GM12873 (cell line): ENCODE data around the gene CEMIP2.

Source experiments
- TF ChIP-seq, protein P1 (sequence below): IDR thresholded peaks from 2 replicates; pipeline ENCODE4 v1.5.1; 2012; ENCODE audit warnings: low read depth, mild to moderate bottlenecking, moderate library complexity, low read length, control low read depth; ENCODE audit not compliant: insufficient read depth; ENCODE audit errors: missing control alignments

Gene CEMIP2

GRCh38 chr9:71790296-71790695 is 22.0 kb upstream of the CEMIP2 start:
- TF ChIP-seq, protein P1, sequence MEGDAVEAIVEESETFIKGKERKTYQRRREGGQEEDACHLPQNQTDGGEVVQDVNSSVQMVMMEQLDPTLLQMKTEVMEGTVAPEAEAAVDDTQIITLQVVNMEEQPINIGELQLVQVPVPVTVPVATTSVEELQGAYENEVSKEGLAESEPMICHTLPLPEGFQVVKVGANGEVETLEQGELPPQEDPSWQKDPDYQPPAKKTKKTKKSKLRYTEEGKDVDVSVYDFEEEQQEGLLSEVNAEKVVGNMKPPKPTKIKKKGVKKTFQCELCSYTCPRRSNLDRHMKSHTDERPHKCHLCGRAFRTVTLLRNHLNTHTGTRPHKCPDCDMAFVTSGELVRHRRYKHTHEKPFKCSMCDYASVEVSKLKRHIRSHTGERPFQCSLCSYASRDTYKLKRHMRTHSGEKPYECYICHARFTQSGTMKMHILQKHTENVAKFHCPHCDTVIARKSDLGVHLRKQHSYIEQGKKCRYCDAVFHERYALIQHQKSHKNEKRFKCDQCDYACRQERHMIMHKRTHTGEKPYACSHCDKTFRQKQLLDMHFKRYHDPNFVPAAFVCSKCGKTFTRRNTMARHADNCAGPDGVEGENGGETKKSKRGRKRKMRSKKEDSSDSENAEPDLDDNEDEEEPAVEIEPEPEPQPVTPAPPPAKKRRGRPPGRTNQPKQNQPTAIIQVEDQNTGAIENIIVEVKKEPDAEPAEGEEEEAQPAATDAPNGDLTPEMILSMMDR, result no peak

GRCh38 chr9:71783120-71783523 is 14.8 kb upstream of the CEMIP2 start:
- TF ChIP-seq, protein P1, result no peak

GRCh38 chr9:71781391-71781790 is 13.1 kb upstream of the CEMIP2 start:
- TF ChIP-seq, protein P1, result no peak

DNA sequence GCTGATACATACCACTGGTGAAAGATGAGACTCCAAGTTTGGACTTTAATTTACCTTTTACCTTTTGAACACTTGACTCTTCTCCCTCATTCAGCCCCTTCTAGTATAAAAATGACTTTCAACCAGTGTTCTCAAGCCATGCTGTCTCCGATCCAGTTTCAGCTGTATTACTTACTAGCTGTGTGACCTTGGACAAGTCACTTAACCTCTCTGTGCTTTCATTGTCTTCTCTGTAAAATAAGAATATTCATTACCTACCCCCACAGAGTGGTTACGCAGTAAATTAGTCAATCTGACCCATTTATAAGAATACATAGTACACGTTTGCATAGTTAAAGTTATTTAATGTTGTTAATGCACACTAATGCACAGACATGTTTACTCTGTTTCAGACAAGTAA is 12.6 kb upstream of the CEMIP2 start:
- TF ChIP-seq, protein P1, result no peak

DNA sequence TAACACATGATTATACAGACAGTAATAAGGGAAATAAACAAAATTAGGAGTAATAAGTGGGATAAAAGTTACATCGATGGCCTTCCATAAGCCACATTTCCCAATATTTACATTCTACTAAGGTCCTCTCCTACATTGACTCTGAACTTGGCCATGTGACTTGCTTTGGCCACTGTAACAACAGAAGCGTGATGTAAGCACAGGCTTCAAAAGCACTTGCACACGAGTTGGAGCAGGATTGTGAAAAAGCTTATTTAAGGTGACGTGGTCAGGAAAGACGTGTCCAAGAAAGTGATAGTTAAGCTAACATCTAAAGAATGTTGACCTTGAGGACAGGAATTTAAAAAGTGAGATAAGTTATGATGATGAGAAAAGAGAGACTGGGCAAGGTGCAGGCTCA is 9.8 kb upstream of the CEMIP2 start:
- TF ChIP-seq, protein P1, result no peak

- TF ChIP-seq, protein P1, result no peak
Observed at GRCh38 chr9:71774920-71775319, 6.6 kb upstream of the CEMIP2 start.

DNA sequence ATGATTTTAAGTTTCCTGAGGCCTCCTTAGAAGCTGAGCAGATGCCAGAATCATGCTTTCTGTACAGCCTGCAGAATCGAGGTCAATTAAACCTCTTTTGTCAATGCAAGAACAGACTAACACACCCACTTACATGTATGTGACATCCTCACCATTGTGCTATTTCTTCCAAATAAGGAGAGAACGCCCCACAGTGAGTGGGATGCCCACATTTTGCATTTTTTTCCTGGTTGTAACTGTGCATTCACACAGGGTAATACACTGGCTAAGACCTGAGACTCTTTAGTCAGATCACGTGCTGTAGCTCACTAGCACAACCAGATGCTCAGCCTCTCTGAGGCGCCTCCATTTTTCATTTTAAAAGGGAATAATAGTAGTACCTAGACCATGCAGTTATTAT is 4.4 kb upstream of the CEMIP2 start:
- TF ChIP-seq, protein P1, result no peak

GRCh38 chr9:71770170-71770569 is 1.9 kb upstream of the CEMIP2 start:
- TF ChIP-seq, protein P1, result no peak
